IPS-18a (cell line): ENCODE measurements around the gene FGD2.

Experiments used
- H3K27ac ChIP-seq: one replicate; pipeline ENCODE4 v1.5.1; 2013; ENCODE audit warnings: low read length
- H3K27me3 ChIP-seq: one replicate; pipeline ENCODE4 v1.6.1; 2013; ENCODE audit warnings: mild to moderate bottlenecking, low read length; ENCODE audit not compliant: control insufficient read depth, insufficient read depth
- H3K36me3 ChIP-seq: one replicate; pipeline ENCODE4 v1.6.1; 2013; ENCODE audit warnings: low read depth, low read length; ENCODE audit not compliant: control insufficient read depth
- H3K4me1 ChIP-seq: one replicate; pipeline ENCODE4 v1.6.1; 2013; ENCODE audit warnings: low read depth, low read length; ENCODE audit not compliant: control insufficient read depth
- H3K4me3 ChIP-seq: one replicate; pipeline ENCODE4 v1.5.1; 2013; ENCODE audit warnings: low read length
- H3K9ac ChIP-seq: one replicate; pipeline ENCODE4 v1.6.1; 2013; ENCODE audit warnings: mild to moderate bottlenecking, low read length, moderate library complexity
- H3K9me3 ChIP-seq: one replicate; pipeline ENCODE4 v1.6.1; 2013; ENCODE audit warnings: low read depth, low read length; ENCODE audit not compliant: control insufficient read depth

The FGD2 gene

GRCh38 chr6:37025621-37026466, 20.4 kb downstream of the FGD2 start:
- H3K4me3 ChIP-seq = no peak overlapping the region
- no peaks in the 10 kb centered on the region for H3K27me3 ChIP-seq
- peaks cover 8% of the 10 kb centered on the region for H3K4me1 ChIP-seq
- H3K9me3 ChIP-seq = peaks cover 5% of the 10 kb centered on the region
- no peaks in the 10 kb centered on the region for H3K36me3 ChIP-seq
- H3K9ac ChIP-seq = no peak overlapping the region
- no peak overlapping the region for H3K27ac ChIP-seq

GRCh38 chr6:37027036-37027720, 21.7 kb downstream of the FGD2 start:
- H3K4me3 ChIP-seq = no peak overlapping the region
- H3K9me3 ChIP-seq = peaks cover 6% of the 10 kb centered on the region
- no peaks in the 10 kb centered on the region for H3K27me3 ChIP-seq
- H3K9ac ChIP-seq = no peak overlapping the region
- no peaks in the 10 kb centered on the region for H3K4me1 ChIP-seq
- H3K27ac ChIP-seq = no peak overlapping the region
- H3K36me3 ChIP-seq = no peaks in the 10 kb centered on the region

- no peak overlapping the region for H3K4me3 ChIP-seq
- H3K9ac ChIP-seq = no peak overlapping the region
- no peaks in the 10 kb centered on the region for H3K27me3 ChIP-seq
- no peaks in the 10 kb centered on the region for H3K36me3 ChIP-seq
- peaks cover 6% of the 10 kb centered on the region for H3K9me3 ChIP-seq
- H3K4me1 ChIP-seq = no peaks in the 10 kb centered on the region
- H3K27ac ChIP-seq = no peak overlapping the region
These were observed 22.5 kb downstream of the FGD2 start for GRCh38 chr6:37027811-37028469.

GRCh38 chr6:37029249-37029971, 24.0 kb downstream of the FGD2 start:
- no peaks in the 10 kb centered on the region for H3K4me1 ChIP-seq
- no peaks in the 10 kb centered on the region for H3K36me3 ChIP-seq
- no peaks in the 10 kb centered on the region for H3K27me3 ChIP-seq
- no peak overlapping the region for H3K4me3 ChIP-seq
- H3K27ac ChIP-seq = no peak overlapping the region
- peaks cover 6% of the 10 kb centered on the region for H3K9me3 ChIP-seq
- H3K9ac ChIP-seq = no peak overlapping the region

- no peak overlapping the region for H3K9ac ChIP-seq
- no peaks in the 10 kb centered on the region for H3K4me1 ChIP-seq
- H3K4me3 ChIP-seq = no peak overlapping the region
- H3K27me3 ChIP-seq = no peaks in the 10 kb centered on the region
- no peaks in the 10 kb centered on the region for H3K36me3 ChIP-seq
- H3K27ac ChIP-seq = no peak overlapping the region
- H3K9me3 ChIP-seq = peaks cover 6% of the 10 kb centered on the region
These were observed 25.1 kb downstream of the FGD2 start for GRCh38 chr6:37030599-37030998.

GRCh38 chr6:37032239-37032638, 26.8 kb downstream of the FGD2 start:
- no peaks in the 10 kb centered on the region for H3K36me3 ChIP-seq
- no peaks in the 10 kb centered on the region for H3K27me3 ChIP-seq
- no peak overlapping the region for H3K27ac ChIP-seq
- H3K9me3 ChIP-seq = peaks cover 6% of the 10 kb centered on the region
- no peak overlapping the region for H3K4me3 ChIP-seq
- H3K4me1 ChIP-seq = no peaks in the 10 kb centered on the region
- no peak overlapping the region for H3K9ac ChIP-seq

- Histone ChIP-seq H3K27ac (no peak overlapping the region), H3K9ac (no peak overlapping the region), H3K9me3 (peaks cover 6% of the 10 kb centered on the region), H3K4me1 (no peaks in the 10 kb centered on the region), H3K27me3 (no peaks in the 10 kb centered on the region), H3K4me3 (no peak overlapping the region), H3K36me3 (no peaks in the 10 kb centered on the region)
These were observed 27.8 kb downstream of the FGD2 start for GRCh38 chr6:37033255-37033654.

- H3K36me3 ChIP-seq = no peaks in the 10 kb centered on the region
- H3K27me3 ChIP-seq = no peaks in the 10 kb centered on the region
- no peaks in the 10 kb centered on the region for H3K4me1 ChIP-seq
- H3K27ac ChIP-seq = no peak overlapping the region
- no peak overlapping the region for H3K4me3 ChIP-seq
- peaks cover 6% of the 10 kb centered on the region for H3K9me3 ChIP-seq
- no peak overlapping the region for H3K9ac ChIP-seq
These were observed 28.7 kb downstream of the FGD2 start for GRCh38 chr6:37033819-37034795.

GRCh38 chr6:37036146-37036545, 30.7 kb downstream of the FGD2 start:
- Histone ChIP-seq H3K27ac (no peak overlapping the region), H3K9ac (no peak overlapping the region), H3K27me3 (no peaks in the 10 kb centered on the region), H3K4me3 (no peak overlapping the region), H3K36me3 (no peaks in the 10 kb centered on the region), H3K9me3 (no peaks in the 10 kb centered on the region), H3K4me1 (no peaks in the 10 kb centered on the region)

GRCh38 chr6:37038292-37039198, 33.1 kb downstream of the FGD2 start:
- Histone ChIP-seq H3K4me1 (no peaks in the 10 kb centered on the region), H3K27me3 (no peaks in the 10 kb centered on the region), H3K9ac (no peak overlapping the region), H3K27ac (no peak overlapping the region), H3K36me3 (no peaks in the 10 kb centered on the region), H3K9me3 (no peaks in the 10 kb centered on the region), H3K4me3 (no peak overlapping the region)
